PC-3 (cell line): ENCODE measurements around the gene SMG7.

Experiments used
- CTCF ChIP-seq: fragments of 300-600 bp; sonication (generic); conservative IDR thresholded peaks from 2 replicates; pipeline ENCODE4 v1.5.1; 2017; ENCODE audit warnings: antibody characterized with exemption, low read depth, mild to moderate bottlenecking, low read length
- EZH2 ChIP-seq: fragments of 300-600 bp; sonication (generic); IDR thresholded peaks from one replicate; pipeline ENCODE4 v1.6.1; 2017; ENCODE audit warnings: antibody characterized with exemption, mild to moderate bottlenecking, low read length; ENCODE audit not compliant: unreplicated experiment
- EZH2phosphoT487 ChIP-seq: fragments of 300-600 bp; sonication (generic); IDR thresholded peaks from 2 replicates; pipeline ENCODE4 v1.6.1; 2018; ENCODE audit warnings: mild to moderate bottlenecking, antibody characterized with exemption, low read length, borderline replicate concordance

- TF ChIP-seq CTCF, result no peak
- no peak for TF ChIP-seq EZH2
- no peak for TF ChIP-seq EZH2phosphoT487
Observed at GRCh38 chr1:183517401-183517800, 45.1 kb downstream of the SMG7 start.
